AML-193 (cell line): ENCODE measurements around the gene EPB41.
"Not testable (repeated sequence)": the region's sequence is repeated elsewhere in the genome, so short reads cannot be mapped to it uniquely, and the experiment has no call there.

Experiments
- DNase-seq, 2 experiments: peaks; one replicate each; lab custom pipeline; 2025; lab: John Stamatoyannopoulos, UW

EPB41 gene

DNA sequence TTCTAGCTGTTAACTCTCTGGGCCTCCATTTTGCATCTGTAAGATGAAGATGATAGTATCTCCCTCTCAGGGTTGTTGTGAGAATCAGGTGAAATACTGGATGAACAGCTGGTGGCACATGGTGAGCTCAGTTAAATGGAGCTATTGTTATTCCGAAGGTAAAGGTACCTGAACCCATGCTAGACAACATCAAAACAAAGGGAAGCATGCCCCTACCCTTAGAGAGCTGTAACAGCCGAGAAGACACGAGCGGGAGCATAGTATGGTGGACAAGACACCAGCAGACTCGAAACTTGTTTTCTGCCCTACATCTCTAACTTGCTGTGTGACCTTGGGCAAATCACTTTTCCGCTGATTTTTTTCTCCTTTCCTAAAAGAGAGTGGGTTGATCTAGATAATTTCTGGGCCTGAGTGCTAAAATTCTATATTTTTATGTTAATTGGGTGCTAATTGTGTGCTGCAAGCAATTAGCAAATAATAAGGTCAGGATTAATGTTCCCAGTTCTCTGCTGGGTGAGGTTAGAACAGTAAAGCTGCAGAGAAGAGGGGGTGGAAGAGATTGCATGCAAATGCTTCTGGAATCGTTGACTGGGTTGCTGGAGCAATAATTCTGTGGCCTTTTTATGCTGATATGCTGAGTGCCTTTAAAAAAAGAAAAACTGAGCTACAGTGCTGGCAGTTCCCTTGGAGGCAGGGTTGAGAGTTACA lies 198.5 kb downstream of the EPB41 start:
- no peak for DNase-seq

DNA sequence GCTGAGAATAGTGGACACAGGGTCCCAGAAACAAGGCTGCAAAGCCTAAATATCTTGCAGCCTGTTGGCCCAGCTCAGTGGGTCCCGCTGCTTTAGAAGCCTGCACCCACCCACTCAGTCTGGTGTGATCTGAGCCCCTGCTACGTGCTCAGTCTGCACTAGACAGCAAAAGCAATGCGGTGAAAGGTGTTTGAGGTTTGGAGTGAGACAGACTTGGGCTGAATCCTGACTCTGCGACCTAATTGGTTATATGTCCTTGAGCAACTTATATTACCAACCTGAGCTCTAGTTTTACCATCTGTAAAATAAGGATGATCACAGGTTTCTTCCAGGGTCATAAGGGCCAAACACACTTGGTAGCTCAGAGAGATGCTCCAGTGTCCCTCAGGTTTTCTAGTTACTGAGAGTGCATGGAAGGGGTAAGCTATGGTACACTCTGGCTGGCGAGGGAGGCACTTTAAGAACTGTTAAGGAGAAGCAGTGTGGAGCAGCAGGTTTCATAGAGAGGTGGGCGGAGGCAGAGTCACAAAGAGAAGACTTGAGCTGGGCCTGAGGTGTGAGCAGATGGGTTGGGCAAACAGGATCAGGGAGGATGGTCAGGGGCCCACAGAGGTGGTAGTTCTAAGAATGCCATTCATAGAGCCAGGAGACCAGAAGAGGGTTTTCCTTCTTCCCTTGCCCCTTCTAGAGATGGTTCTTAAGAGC lies 199.2 kb downstream of the EPB41 start:
- DNase-seq, result no peak

DNA sequence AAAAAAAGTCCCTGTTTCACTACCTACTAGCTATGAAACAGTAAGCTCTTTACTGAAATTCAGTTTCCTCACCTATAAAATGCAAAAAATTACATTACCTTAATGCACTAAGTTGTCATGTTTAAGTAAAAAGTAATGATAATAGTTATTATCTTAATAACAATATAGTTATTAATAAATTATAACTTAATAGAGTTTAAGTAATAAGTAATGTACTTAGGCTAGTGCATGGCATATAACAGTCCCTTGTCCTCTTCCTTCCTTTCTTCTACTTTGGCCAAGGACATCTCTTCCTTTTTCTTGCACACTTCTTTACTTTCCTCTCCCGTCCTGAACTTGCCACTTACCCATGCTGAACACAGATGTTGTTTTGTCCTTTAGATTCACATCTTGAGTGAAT lies 200.3 kb downstream of the EPB41 start:
- DNase-seq, result no peak

DNA sequence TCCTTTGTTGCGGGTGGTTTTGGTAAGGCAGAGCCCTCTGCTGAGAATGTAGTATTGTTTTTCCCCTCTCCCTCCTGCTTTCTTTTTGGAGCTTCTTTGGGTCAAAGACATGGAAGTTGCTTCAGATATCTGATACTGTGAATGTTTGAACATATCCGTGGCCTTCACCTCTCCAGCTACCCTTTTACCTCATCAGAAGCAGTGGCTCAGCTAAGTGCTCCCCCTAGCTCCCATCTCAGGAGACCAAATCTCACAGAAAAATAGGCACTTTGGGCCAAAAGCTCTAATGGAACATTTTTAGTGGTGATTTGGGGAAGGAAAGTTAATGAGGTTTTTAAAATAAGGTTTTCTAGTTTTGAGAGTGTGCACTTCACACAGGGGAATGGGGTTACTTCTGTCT lies 203.0 kb downstream of the EPB41 start:
- DNase-seq, result no peak

DNA sequence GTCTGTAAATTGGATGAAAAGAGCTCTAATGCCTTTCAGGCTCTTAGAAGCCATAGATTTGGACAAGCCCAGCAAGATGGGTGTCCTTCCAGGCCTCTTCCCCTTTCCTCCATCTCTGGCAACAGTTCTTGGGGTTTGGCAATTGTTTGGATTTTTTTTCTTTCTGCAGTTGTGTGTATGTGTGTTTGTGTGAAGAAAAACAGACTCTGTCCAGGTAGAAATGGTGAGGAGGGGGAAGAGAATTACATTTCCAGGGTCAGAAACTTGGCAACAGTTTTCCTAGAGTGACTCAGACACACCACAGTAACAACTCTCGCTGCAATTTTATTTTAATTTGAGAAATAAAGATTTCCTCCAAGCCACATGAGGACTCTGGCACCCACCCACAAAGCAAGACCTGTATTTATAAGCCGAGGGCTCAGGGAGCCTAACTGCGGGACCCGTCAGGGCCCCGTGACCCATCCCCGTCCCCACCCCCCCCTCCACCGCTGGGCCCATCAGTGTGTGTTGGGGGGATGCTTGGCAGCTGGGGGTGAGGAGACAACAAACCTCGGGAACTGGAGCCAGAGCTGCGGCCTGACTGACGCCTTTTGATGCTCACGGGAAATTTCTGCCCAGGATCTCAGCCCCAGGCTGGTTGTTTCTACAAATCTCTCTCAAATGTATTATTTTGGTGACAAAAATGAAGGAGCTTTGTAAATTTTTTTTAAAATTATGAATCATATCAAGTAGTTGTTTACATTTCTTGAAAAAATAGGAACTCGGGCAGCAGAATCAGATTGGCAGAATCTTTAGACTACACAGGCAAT lies 205.0 kb downstream of the EPB41 start:
- no peak for DNase-seq

DNA sequence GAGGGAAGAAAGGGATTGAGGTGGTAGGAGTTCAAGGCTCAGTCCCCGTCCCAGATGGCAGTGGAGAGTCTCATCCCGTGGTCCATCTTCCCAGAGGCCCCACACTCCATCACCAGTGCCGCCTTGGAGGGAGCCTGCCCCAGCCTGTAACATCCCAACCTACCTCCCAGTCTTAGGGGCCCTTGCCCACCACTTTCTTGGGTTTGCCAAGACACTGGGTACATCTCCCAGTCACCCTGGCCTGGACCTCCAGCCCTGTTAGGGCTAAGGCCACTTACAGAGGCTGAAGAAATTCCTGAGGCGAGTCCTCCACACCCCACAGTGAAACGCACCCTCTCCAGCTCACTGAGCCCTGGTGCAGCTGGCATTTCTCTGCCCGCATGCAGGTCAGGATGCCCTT lies 206.0 kb downstream of the EPB41 start:
- DNase-seq, result no peak

DNA sequence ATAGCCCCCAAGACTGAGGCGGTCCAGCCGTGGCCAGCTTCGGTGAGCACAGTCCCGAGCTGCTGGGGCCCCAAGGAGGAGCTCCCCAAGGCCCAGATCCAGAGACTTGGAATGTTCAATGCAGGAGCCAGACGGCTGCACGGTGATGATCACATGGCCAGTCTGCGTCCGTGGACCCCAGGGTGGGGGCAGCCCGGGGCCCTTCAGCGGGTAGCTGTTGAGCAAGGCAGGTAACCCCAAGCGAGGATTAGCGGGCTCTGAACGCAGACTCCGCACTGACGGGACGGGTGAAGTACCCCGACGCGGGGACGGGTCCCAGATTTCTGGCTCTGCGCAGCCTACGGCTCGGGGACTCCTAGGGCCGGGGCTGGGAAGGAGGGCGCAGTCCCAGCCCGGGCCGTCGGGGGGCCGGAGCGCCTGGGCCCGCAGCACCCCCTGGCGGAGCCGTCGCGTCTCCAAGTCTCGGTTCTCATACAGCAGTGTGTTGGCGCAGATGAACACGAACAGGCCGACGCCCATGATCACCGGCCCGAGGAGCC lies 206.6 kb downstream of the EPB41 start:
- no peak for DNase-seq

DNA sequence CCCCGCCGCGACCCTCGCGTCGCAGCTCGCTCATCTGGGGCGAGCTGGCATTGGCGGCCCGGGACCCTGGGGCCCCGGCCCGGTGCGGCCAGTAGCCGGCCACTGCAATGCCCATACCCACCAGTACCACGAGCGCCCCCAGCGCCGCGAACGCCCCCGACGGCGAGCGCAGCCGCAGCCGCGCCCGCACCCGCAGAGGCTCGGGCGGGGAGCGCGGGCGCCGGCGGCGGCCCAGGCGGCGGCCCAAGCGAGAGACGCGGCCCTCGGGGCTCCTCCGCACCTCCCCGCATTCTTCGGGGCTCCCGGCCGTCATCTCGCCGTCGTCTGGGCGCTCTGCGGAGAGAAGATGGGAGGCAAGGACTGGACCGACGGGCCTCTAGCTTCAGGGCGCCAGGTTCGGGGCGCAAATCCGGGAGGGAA lies 207.2 kb downstream of the EPB41 start:
- DNase-seq, result no peak

DNA sequence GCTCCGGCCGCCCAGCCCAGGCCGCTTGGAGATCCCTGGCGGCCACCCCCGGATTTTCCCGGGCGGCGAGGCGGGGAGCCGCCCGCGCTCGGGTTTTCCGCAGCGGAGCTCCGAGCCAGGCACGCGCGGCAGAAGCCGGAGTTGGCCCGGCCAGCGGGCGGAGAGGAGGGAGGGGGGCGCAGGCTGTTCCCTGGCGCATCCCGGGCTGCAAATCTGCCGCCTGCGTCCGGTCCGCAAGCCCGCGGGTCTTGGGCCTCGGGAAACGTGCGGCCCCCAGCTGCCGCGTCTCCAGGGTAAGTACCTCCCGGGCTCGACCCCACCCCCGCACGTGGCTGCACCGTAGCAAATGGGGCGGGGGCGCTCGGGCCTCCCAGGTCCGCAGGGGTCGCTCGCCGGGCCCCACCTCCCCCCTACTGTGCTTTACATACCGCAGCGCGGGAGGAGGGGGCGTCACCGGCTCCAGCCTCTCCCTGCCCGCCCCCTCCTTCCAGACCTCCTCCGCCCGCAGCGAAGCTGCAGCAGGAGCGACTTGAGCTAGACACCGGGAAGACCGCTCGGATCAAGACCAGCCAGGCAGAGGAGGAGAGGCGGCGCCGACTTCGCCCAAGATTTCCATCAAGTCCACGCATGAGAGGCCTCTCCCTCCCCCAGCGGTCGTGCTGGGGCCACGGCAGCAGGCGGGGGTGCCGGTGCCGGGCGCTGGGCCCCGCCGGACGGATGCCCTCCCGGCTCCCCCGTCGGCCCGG lies 207.7 kb downstream of the EPB41 start:
- no peak for DNase-seq

DNA sequence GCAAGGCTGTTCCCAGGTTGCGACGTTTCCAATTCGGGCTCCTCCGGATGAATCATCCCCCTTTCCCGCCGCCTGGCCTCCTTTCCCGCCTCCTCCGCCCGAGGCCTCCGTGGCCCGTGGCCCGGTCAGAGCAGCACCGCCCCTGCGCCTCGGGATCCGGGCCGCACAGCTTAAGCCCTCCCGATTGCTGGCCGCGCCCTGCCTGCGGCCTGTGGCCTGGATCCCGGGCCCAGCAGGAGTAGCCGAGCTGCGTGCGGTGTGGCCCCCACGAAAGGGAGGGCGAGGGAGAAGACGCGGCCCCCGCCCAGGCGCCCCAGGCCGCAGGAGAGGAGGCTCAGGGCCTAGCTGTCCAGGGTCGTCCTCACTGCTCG lies 208.3 kb downstream of the EPB41 start:
- DNase-seq, result no peak

DNA sequence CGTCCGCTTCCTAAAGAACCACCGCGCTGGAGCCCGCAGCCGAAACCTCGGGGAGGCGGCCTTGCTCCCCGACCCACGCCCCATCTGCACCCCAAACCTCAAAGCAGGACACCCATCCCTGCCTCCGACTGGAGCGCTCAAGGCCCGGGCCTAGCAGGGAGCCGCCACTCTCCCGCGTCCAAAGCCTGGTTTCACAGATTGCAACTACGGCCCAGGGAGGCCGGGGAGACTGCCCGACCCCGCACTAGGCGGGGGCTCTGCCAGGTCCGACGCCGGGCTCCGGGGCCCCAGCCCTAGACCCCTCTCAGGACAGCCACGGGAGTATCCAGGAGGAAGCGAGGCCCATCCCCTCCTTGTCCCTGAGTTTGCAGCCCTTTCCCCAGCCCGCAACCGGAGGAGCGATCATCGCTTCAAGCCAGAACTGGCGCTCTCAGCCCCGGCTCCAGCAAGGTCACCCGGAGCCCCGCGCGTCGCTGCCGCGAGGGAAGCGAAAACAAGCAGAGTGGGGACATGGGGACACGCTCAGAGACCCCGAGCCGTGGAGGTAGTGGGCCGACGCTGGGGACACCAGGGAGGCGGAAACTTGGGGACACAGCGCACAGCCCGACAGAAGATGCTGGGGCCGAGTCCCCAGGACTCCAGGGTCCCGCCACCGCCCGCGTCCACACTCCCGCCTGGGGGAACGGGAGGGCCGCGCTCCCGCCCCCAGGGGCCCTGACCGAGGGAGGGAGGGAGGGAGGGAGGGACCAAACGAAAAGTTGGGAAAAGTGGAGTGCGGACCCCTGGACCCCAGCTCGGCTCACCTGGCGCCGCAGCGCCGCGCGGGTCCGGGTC lies 208.9 kb downstream of the EPB41 start:
- DNase-seq, result no peak

DNA sequence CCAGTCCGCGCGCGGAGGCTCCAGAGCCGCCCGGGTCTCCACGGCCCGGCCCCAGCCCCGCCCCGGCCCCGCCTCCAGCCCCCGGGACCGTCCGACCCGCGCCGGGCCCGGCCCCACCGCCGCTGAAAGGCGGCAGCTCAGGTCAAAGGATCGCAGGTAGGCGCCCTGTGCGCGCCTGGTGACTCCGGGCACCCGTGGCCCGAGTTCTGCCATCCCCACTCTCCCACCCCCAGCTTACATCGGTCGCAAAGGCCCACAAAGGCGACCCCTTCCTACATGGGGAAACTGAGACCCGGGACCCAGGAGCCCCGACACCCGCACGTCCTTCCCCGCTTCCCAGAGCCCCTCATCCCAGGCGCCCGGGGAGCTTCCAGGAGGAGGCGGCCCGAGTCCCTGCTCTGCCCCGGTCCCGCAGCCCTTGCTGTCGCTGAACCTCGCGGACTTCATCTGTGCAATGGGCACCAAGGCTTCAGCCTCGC lies 209.6 kb downstream of the EPB41 start, which contains the start of gene TMEM200B:
Gene TMEM200B, minus strand, starts transcription at position 17 of the 479 bp plus-strand sequence. CDS start 2,075 bp downstream, outside the sequence.
- no peak for DNase-seq

DNA sequence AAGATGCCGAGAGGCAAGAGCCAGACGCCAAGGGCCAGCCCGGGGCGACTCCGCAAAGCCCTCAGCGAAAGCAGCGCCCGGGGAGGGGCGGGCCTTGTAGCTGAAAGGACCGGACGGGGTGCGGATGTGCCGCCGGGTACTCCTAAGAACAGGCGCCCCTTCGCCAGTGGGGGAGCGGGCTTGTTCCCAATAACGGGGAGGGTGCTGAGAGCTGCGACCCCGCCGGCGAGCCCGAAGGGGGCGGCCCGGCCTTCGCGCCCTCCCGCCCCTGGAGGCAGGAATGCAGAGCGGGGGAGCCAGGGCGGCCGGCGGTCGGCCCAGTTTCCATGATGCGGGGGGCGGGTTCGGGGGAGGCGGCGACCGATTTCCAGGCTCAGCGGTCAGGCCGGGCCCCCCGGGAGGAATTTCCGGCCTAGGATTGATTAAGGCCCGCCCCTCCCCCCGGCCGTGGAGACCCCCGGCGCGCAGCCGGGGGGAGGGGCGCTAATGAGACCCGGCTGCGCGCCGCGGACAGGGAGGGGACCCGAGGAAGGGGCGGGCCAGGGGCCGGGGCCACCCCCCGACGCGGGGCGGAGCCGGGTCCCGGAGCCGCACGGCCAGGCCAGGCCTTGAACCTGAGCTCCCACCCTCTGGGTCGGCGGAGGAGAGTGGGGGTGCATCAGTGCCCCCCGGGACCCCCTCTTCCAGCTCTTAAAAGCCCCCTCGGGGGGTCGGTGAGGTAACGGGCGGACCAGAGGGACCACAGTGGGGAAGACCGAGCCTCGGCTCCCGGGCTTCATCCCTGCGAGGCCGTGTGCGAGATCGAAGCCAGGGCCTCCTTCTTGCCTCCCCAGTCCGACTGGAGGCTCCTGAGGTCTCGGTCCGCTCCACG lies 210.2 kb downstream of the EPB41 start:
- no peak for DNase-seq

DNA sequence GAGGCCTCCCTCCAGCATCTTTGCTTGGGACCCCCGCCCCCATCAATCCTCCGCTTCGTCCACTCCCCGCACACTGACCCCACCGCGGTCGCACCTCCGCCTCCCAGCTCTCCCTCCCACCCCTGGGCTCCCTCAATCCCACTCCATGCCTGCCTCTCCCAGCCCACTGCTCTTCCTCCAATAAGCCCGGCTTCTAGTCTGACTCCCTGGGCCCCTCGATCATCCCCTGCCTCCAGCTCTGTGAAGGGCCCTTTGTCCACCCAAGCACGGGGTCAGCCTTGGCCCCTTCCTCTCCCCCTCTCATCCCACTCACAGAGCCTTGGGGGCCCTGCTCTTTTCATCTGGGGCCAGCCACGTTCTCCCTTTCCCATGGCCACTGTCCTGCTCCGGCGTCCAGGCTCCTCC lies 210.9 kb downstream of the EPB41 start:
- DNase-seq, result no peak

DNA sequence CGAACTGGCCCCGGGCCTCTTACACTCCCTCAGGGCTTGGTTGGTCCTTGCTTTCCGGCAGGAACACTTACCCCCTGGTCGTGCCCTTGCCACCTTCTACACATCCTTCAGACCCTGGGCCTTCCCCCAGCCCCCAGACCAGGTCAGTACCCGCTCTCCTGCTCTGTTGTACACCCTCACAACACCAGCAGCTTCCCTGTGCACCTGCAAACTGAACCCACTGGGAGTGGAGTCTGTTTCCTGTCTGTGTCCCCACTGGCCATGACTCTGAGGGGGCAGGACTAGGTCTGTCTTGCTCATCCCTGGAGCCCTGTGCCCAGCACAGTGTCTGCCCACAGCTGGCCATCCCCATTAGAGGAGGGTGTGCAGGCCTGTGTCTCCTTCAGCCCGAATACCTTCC lies 211.4 kb downstream of the EPB41 start:
- DNase-seq, result no peak

DNA sequence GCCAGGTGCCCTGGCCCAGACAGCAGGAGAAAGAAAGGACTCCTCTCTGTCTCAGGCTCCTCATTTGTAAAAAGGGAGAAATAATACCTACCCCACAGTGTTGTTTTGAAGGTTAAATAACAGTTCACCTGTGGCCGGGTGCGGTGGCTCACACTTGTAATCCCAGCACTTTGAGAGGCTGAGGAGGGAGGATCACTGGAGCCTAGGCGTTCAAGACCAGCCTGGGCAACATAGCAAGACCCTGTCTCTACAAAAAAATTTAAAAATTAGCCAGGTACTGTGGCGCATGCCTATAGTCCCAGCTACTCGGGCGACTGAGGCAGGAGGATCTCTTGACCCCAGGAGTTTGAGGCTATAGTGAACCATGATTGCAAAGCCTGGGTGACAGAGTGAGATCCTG lies 211.8 kb downstream of the EPB41 start:
- no peak for DNase-seq

DNA sequence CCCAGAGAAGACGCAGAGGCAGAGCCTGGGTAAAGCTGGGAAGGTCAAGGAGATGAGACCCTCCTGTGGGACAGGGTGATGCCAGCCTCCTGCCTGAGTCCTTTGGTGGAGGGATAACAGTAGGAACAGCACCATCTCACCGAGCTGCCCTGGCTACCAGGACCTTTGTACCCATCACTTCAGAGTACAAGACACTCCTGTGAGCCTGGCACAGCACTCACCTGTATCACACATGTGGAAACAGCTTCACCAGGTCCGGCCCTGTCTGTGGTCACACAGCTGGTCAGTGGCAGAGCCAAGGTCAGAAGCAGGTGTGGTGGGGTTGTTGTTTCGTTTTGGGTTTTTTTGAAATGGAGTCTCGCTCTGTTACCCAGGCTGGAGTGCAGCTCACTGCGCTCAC lies 214.4 kb downstream of the EPB41 start:
- no peak for DNase-seq

DNA sequence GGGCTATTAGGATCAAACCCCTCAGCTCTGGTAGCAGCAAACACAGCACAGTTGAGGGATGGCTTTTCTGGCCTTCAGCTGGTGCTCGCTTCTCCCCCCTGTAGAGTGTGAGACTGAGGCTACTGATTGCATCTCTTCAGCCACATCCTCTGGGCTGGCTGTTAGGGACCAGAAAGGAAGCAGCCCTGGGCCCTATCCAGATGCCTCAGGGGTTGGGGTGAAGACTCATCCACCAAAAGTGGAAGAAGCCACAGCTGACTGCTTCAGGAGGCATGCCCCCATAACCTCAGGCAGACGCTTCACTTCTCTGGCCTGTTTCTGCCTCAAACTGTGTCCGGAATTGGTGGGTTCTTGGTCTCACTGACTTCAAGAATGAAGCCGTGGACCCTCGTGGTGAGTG lies 215.5 kb downstream of the EPB41 start:
- no peak for DNase-seq

DNA sequence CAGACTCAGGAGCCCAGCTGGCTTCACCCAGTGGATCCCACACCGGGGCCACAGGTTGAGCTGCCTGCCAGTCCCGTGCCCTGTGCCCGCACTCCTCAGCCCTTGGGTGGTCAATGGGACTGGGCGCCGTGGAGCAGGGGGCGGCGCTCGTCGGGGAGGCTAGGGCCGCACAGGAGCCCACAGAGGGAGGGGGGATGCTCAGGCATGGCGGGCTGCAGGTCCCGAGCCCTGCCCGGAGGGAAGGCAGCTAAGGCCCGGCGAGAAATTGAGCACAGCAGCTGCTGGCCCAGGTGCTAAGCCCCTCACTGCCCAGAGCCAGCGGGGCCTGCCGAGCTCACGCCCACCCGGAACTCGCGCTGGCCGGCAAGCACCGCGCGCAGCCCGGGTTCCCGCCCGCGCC lies 216.7 kb downstream of the EPB41 start:
- not testable (repeated sequence) for DNase-seq
